Uterus (tissue), 2 donors: ENCODE measurements around the gene NAGLU.
A peak's percentile ranks its signal among the peaks of the same experiment; 100 is the strongest.

Source experiments
- CTCF ChIP-seq, 4 experiments: fragments of 200-600 bp in 2 of 4; fragments of 450-650 bp in 2 of 4; sonication (generic) in 2 of 4; IDR thresholded peaks; one replicate each; pipeline ENCODE4 v1.5.1; 2016 to 2019; ENCODE audit warnings: antibody characterized with exemption in 4 of 4, mild to moderate bottlenecking in 2 of 4, moderate library complexity in 1 of 4
- POLR2A ChIP-seq, 2 donors: fragments of 450-650 bp; IDR thresholded peaks; one replicate each; pipeline ENCODE4 v1.6.1; 2016; ENCODE audit warnings: antibody characterized with exemption in 2 of 2, mild to moderate bottlenecking in 1 of 2, moderate library complexity in 1 of 2

- TF ChIP-seq CTCF (IDR thresholded peaks at IDR 0.05): no peak
- TF ChIP-seq POLR2A (IDR thresholded peaks at IDR 0.05): peak; percentile 66 to 83
Measured at GRCh38 chr17:42554250-42555121, 18.4 kb downstream of the NAGLU start.
